HL-60 (cell line): ENCODE results near the gene GRB7.
A peak's percentile ranks its signal among the peaks of the same experiment; 100 is the strongest.
"Not testable (repeated sequence)": the region's sequence is repeated elsewhere in the genome, so short reads cannot be mapped to it uniquely, and the experiment has no call there.

ENCODE experiments used
- DNase-seq, 2 experiments: peaks; one replicate each; pipeline ENCODE4 v3.0.0-alpha.2; 2010 to 2020; ENCODE audit warnings: low read depth in 1 of 2, low spot score in 1 of 2
- H3K27ac ChIP-seq: fragments of 250-450 bp; sonication (Bioruptor Pico); replicated peaks from 2 replicates; pipeline ENCODE4 v1.5.1; 2020; ENCODE audit warnings: mild to moderate bottlenecking, moderate library complexity
- H3K27me3 ChIP-seq: fragments of 250-450 bp; sonication (Bioruptor Pico); 2 replicates; pipeline ENCODE4 v1.5.1; 2021; ENCODE audit warnings: mild to moderate bottlenecking, moderate library complexity; ENCODE audit not compliant: insufficient read depth, poor library complexity, severe bottlenecking
- H3K4me3 ChIP-seq: replicated peaks from 2 replicates; pipeline ENCODE4 v1.5.1; 2011; ENCODE audit warnings: mild to moderate bottlenecking, control low read depth, low read length; ENCODE audit not compliant: insufficient read depth
- CTCF ChIP-seq: IDR thresholded peaks from one replicate; pipeline ENCODE4 v1.5.1; 2011; ENCODE audit warnings: low read length, control low read depth, inconsistent platforms; ENCODE audit not compliant: insufficient read depth
- GABPA ChIP-seq: IDR thresholded peaks from 2 replicates; pipeline ENCODE4 v1.6.1; 2012; ENCODE audit warnings: low read depth
- POLR2AphosphoS5 ChIP-seq: IDR thresholded peaks from 2 replicates; pipeline ENCODE4 v1.6.1; 2012; ENCODE audit warnings: low read depth
- REST ChIP-seq: IDR thresholded peaks from 2 replicates; pipeline ENCODE4 v1.6.1; 2012; ENCODE audit warnings: low read depth; ENCODE audit not compliant: insufficient replicate concordance
- SPI1 ChIP-seq: IDR thresholded peaks from 2 replicates; pipeline ENCODE4 v1.6.1; 2012; ENCODE audit warnings: low read depth, mild to moderate bottlenecking, borderline replicate concordance

Gene GRB7

GRCh38 chr17:39724731-39725130 lies 13.0 kb upstream of the GRB7 start:
- no peak for TF ChIP-seq GABPA
- Histone ChIP-seq H3K27ac (no peak overlapping the region), H3K27me3 (no peaks in the 10 kb centered on the region), H3K4me3 (no peak overlapping the region)
- DNase-seq, result no peak

GRCh38 chr17:39725923-39726322 lies 11.8 kb upstream of the GRB7 start:
- not testable (repeated sequence) for H3K27ac ChIP-seq, DNase-seq, H3K4me3 ChIP-seq, H3K27me3 ChIP-seq

GRCh38 chr17:39726617-39727016 lies 11.1 kb upstream of the GRB7 start:
- Histone ChIP-seq H3K27me3 (no peaks in the 10 kb centered on the region), H3K27ac (no peak overlapping the region), H3K4me3 (no peak overlapping the region)
- TF ChIP-seq CTCF (no peak), REST (no peak), GABPA (no peak), POLR2AphosphoS5 (no peak), SPI1 (no peak)
- DNase-seq, result no peak

- Histone ChIP-seq H3K27ac (no peak overlapping the region), H3K4me3 (no peak overlapping the region), H3K27me3 (no peaks in the 10 kb centered on the region)
- no peak for TF ChIP-seq CTCF
- TF ChIP-seq SPI1, result no peak
- DNase-seq, result no peak
Observed at GRCh38 chr17:39727556-39727955, 10.2 kb upstream of the GRB7 start.

- DNase-seq, result no peak
- no peak for TF ChIP-seq SPI1
- TF ChIP-seq CTCF, result no peak
- no peak for TF ChIP-seq POLR2AphosphoS5
- TF ChIP-seq REST, result no peak
- TF ChIP-seq GABPA, result no peak
- H3K4me3 ChIP-seq, result peak overlapping the region; percentile 65
- no peaks in the 10 kb centered on the region for H3K27me3 ChIP-seq
- H3K27ac ChIP-seq, result no peak overlapping the region
Observed at GRCh38 chr17:39729280-39729851, 8.4 kb upstream of the GRB7 start.
